HG03460 (cell line): Measurements from ENCODE around the gene ANO9.
"Not testable (repeated sequence)": the region's sequence is repeated elsewhere in the genome, so short reads cannot be mapped to it uniquely, and the experiment has no call there.

Source experiments
- ATAC-seq: cut with Tn5 transposase; IDR thresholded peaks from one replicate; pipeline ENCODE4 v1.9.1; 2021; ENCODE audit not compliant: unreplicated experiment

ANO9 gene

DNA sequence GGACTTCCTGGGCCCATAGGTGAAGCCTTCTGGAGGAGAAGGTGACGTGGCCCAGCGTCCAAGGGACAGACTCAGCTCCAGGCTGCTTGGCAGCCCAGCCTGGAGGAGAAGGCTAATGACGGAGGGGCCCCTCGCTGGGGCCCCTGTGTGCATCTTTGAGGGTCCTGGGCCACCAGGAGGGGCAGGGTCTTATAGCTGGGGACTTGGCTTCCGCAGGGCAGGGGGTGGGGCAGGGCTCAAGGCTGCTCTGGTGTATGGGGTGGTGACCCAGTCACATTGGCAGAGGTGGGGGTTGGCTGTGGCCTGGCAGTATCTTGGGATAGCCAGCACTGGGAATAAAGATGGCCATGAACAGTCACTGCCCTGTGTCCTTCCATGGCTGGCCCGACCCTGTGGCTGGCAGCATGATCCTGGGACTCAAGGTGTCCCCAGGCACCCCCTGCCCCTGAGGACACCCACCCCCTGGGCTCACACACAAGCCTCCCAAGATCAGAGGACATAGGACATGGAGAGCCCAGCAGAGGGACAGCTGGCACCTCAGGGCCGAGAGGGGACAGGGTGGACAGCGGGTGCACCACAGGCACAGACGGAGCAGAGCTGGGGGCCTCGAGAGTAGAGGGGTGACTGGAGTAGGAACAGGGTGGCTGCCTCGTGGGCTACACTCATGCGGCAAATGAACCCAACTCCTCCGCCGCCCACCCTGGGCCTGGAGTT is 37.1 kb downstream of the ANO9 start:
- no peak for ATAC-seq

DNA sequence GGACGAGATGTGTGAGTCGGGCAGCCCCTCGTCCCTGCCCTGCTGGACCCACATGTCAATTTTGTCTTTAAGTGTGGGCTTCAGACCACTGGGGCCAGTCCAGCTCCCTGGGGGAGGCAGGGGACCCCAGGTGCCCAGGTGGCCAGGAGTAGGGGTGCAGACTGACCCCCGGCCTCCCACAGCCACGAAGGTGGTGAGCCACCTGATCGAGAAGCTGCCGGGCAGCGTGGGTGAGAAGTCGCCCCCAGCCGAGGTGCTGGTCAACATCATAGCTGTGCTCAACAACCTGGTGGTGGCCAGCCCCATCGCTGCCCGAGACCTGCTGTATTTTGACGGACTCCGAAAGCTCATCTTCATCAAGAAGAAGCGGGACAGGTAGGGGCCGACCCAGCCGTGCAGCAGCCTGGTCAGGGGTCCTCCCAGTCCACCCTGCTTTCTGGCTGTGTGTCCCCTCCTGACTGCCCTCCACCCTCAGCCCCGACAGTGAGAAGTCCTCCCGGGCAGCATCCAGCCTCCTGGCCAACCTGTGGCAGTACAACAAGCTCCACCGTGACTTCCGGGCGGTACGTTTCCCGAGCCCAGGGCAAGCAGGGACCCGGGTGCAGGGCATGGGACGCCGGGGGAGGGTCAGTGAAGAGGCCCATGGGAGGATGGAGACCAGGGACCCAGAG is 37.9 kb downstream of the ANO9 start:
- no peak for ATAC-seq

DNA sequence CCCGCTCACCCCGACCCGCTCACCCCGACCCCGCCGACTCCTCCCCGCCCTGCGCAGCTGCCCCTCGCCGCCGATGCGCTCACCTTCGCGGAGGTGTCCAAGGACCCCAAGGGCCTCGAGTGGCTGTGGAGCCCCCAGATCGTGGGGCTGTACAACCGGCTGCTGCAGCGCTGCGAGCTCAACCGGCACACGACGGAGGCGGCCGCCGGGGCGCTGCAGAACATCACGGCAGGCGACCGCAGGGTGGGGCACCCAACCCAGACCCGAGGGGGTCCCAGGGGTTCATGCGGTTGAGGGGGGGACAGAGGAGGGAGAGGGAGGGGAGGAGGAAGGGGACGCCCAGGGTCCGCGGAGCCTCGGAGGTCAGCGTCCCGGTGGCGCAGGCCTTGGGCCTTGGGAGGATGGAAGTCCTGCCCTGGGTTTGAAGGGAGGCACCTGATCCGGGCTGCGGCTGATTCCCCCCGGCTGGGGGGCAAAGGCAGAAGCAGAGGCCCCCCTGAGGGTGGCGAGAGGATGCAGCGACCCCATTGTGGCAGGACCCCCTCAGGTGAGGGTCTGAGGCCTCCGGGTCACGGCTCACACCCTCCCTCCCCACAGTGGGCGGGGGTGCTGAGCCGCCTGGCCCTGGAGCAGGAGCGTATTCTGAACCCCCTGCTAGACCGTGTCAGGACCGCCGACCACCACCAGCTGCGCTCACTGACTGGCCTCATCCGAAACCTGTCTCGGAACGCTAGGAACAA is 38.6 kb downstream of the ANO9 start:
- no peak for ATAC-seq

DNA sequence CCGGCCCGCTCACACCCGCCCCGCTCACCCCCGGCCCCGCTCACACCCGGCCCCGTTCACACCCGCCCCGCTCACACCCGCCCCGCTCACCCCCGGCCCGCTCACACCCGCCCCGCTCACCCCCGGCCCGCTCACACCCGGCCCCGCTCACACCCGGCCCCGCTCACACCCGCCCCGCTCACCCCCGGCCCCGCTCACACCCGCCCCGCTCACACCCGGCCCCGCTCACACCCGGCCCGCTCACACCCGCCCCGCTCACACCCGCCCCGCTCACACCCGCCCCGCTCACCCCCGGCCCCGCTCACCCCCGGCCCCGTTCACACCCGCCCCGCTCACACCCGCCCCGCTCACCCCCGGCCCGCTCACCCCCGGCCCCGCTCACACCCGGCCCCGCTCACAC is 40.6 kb downstream of the ANO9 start:
- ATAC-seq = not testable (repeated sequence)

DNA sequence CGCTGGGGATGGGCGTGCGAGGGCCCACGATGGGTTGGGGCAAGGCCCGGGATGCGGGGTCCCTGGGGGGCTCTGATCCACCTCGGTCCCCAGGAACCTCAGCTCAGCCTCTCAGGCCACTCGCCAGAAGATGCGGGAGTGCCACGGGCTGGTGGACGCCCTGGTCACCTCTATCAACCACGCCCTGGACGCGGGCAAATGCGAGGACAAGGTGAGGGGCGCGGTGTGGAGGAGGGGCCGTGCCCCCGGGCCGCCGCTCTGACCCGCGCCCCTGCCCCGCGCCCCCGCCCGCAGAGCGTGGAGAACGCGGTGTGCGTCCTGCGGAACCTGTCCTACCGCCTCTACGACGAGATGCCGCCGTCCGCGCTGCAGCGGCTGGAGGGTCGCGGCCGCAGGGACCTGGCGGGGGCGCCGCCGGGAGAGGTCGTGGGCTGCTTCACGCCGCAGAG is 41.5 kb downstream of the ANO9 start:
- no peak for ATAC-seq

DNA sequence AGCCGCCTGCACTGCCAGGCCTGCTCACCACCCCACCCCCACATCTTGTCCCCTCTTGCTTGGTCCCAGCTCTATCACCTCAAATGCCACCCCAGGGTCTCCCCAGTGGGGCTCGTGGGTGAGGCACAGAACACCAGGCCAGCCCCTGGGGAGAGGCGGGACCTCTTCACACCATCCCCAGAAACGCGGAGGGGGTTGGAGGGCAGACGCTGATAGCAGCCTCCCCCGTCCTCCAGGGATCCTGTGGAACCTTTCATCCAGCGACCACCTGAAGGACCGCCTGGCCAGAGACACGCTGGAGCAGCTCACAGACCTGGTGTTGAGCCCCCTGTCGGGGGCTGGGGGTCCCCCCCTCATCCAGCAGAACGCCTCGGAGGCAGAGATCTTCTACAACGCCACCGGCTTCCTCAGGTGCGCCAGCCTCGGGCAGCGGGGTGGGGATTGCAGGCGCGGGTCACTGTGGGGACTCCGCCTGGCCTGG is 42.0 kb downstream of the ANO9 start:
- ATAC-seq = no peak

DNA sequence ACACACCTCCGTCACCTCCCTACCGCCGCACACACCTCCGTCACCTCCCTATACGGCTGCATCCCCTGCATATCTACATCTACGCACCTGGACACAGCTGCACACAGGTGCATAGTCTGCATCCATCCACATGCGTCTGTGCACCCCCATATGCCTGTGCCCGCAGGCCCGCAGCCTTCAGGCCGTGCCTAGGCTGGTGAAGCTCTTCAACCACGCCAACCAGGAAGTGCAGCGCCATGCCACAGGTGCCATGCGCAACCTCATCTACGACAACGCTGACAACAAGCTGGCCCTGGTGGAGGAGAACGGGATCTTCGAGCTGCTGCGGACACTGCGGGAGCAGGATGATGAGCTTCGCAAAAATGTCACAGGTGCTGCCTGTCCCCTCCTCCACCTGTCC is 43.0 kb downstream of the ANO9 start:
- no peak for ATAC-seq

DNA sequence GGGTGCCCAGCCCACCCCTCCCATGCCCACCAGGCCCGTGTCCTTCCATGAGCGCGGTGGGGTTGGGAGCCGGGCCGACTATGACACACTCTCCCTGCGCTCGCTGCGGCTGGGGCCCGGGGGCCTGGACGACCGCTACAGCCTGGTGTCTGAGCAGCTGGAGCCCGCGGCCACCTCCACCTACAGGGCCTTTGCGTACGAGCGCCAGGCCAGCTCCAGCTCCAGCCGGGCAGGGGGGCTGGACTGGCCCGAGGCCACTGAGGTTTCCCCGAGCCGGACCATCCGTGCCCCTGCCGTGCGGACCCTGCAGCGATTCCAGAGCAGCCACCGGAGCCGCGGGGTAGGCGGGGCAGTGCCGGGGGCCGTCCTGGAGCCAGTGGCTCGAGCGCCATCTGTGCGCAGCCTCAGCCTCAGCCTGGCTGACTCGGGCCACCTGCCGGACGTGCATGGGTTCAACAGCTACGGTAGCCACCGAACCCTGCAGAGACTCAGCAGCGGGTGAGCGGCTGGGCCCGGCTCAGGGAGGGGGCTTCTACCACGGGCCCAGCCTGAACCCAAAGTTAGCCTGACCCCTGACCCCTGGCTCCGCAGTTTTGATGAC is 44.8 kb downstream of the ANO9 start:
- no peak for ATAC-seq

DNA sequence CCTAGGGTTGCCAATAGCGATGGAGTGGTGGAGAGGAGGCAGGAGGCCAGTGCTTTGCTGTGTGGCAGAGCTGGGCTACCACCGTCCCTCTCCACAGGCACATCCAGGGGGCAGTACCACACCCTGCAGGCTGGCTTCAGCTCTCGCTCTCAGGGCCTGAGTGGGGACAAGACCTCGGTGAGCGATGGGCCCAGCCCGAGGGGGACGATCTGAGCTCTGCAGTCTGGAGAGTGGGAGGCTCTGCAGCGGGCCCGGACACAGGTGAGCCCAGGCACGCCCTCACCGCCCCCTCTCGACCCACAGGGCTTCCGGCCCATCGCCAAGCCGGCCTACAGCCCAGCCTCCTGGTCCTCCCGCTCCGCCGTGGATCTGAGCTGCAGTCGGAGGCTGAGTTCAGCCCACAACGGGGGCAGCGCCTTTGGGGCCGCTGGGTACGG is 45.3 kb downstream of the ANO9 start:
- ATAC-seq = no peak

DNA sequence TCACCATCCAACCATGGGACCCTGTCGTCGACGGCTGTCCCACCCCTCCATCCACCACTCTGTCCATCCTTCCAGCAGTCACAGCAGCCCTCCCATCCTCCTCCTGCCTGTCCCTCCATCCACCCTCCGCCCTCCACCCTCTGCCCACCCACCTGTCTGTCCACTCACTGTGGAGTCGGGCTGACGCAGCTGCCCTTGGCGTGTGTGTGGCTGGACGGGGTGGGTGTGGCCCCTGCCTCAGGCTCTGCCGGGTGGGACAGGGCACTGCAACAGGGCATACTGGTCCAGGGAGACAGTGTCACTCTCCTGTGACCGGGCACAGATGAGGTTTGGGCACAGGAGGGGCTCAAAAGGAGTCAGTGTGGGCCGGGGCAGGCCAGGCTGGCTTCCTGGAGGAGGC is 45.9 kb downstream of the ANO9 start:
- no peak for ATAC-seq

DNA sequence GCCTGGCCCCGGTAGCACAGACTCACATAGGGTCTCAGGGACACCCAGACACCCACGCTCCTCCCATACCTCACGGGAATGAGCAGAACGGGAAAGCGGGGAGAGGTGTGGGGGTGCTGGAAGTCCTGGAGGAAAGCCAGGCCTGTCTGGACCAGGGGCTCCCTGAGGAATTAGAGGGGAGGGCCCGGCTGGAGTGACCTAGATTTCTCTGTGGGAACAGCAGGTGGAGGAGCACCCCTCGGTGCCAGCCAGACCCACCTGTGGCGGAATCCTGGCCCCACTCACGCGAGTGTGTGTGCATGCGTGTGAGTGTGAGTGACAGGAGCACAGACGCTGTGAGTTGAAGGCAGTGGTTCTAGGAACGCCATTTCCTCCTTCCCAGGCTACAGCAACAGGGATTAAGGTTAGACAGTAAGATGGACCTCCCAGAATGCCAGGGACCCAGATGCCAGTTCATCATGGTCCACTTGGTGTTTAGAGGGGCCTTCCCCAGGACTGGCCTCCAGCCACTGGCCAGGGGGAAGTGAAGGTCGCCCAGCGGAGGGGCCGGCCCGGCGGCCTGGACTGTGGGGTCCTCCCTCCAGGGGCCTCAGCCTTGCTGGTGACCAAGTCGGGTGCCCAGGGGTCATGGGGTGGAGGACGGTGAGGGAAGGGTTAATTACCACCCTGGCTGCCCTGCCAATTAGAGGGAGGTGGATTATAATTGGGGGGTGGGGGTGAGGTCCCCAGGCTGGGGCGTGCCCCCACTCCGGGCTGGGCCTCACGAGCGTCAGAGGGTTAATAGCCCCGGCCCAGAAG is 46.8 kb downstream of the ANO9 start:
- ATAC-seq = no peak

DNA sequence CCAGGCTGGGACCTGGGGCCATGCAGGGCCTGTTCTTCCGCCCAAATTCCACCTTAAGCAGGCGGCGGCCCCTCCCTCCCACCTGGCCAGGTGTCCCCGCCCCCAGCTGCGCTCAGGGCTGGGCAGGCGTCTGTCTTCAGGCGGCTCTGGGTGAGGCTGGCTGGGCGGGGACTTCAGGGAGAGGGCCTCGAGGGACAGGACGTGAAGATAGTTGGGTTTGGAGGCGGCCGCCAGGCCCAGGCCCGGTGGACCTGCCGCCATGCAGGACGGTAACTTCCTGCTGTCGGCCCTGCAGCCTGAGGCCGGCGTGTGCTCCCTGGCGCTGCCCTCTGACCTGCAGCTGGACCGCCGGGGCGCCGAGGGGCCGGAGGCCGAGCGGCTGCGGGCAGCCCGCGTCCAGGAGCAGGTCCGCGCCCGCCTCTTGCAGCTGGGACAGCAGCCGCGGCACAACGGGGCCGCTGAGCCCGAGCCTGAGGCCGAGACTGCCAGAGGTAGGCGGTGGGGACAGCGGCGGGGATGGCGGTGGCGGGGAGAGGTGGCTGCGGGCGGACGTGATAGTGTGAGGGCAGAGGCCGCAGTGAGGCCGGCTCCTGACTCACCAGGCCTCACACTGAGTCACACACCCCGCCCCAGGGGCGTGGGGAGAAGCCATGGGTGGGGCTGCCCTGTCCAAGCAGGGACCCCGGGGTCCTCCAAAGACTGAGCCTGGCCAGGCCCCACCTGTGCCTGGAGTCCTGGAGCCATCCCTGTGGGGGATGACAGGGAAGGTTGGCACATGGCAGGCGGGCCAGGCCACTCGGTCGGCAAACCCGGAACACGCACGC is 47.6 kb downstream of the ANO9 start, which contains the start of gene PKP3:
PKP3 (plus strand) TSS at position 176 of the 824 bp plus-strand sequence; CDS start at position 260, 84 bp downstream.
- no peak for ATAC-seq

DNA sequence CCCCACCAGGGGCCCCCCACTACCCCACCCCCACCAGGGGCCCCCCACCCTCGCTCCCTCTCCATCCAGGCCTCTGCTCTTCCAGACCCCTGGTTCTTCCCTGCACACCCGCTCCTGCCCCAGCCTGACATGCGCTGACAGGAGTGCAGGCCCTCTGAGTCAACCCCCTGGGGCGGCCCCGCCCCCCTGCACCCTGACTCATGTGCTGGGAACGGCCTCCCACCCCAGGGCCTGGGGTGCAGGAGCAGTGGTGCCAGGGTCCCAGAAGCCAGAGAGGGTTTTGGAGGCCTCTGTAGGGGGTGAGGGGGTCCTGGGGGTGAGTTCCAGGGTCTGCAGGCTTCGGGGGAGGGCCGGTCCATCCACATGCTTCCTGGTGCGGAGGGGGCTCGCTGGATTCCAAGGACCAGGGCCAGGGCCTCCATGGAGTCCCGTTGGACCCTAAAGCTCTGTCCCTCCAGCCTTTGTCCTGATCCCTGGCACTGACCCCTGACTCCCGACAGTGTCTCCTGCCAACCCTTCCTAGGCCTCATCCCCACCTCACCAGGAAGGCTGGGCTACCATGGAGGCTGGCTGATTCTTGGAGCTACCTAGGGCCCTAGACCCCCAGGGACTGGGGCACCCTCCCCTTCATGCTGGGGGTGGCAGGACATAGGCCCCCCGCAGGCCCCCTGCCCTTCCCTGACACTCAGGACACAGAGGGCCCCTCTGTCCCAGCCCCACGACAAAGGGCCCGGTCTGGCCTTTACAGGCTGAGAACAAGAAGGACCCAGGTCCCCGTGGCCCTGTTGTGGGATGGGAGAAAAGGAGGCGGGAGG is 48.4 kb downstream of the ANO9 start:
- no peak for ATAC-seq

DNA sequence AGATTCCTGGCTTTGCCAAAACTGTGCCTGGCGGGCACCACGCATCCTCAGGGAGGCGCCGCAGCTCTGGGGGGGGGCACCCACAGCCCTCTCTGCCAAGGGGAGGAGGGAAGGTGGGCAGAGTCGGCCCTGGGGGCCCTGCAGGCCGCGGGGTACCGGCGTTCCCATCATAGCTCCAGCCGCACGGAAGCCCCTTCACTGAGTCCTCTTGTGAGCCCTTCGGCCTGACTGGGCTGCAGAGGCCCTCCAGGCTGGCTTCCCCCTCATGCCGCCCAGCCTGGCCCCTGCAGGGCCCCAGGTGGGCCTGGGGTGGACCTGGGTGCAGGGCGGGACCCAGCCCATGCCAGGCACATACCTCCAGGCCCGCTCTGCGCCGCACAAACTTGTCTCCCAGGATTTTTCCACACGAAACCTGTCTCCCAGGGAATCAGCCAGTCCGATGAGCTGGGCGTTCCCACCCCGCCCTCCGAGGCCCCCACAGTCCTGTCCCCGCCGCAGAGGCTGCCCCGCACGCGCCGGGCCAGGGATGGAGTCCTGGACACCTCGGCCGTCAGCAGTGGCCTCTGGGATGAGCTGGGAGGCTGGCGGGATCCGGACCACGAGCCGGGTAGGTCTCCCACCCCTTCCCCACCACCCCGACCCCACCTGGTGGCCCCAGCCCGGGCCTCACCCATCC is 49.6 kb downstream of the ANO9 start:
- no peak for ATAC-seq

DNA sequence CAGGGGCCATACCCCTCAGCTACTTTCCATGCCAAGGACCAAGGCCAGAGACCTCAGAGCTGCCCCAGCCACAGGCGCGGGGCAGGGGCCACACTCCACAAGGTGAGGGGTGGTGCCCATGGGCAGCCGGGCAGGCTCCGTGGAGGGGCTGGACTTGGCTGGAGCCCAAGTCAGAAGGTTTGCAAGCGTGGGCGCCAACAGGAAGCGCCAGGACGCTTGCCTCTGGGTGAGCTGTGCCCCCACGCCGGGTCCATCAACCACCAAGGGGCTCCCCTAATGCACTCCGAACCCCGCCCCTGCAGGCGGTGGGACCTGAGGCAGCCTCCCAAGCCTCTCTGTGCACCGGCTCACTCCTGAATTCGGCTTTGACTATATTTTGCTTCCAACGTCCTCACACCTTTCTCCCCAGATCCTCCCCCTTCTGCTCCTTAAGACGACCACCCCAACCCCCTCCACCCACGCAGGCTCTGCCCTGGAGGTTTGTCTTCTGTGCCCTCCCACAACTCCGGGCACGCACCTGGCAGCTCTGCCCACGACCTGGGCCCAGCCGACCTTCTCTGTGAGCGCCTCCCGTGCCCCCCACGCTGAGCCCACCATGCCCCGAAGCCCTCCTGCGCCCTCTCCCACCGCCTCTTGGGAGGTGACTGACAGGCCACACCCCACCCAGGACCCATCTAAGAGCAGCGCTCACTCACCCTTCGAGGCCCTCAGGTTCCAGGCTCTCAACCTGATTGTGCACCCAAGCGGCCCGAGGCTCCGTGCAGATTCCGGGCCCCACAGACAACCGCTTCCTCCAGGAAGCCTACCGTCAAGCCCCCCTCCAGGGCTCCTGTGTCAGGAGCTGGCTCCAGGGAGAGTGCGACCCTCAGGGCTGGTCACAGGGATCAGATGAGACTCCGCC is 50.4 kb downstream of the ANO9 start:
- ATAC-seq = no peak

DNA sequence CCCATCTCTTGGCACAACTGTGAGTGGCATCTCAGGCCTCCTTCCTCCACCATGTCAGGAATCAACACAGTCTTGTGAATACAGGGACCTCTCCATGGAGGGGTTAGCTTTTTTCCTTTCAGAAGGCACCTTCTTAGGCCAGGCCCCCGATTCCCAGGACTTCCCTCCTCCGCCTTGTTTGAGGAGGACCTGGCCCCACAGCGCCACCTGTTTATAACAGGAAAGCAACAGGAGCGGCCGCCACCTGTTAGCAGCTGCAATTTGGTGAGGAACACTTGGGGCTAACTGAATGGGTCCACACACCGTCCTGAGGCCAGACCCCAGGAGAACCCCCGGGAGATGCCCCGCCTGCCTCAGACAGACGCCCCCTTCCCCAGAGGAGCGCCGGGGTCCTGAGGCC is 51.6 kb downstream of the ANO9 start:
- no peak for ATAC-seq

DNA sequence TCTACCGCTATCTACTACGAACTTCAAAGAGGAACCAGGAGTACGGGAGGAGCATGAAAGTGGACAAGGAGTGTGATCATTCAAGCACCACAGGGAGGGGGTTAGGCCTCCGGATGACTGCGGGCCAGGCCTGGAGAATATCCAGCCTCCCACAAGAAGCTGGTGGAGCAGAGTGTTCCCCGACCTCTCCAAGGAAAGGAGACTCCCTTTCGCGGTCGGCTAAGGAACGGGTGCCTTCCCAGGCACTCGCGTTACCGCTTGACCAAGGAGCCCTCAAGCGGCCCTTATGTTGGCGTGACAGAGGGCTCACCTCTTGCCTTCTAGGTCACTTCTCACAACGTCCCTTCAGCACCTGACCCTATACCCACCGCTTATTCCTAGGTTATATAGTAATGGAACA is 52.4 kb downstream of the ANO9 start:
- ATAC-seq = not testable (repeated sequence)
